PC-3 (cell line): ENCODE results near the gene SLC47A2. TPM values are rescaled to one million over a fixed set of nuclear protein-coding genes. Genes with fewer than 3 reads are reported as not detected.

Experiments
- ATAC-seq: fragments of 200-7000 bp; cut with Tn5 transposase; 2 replicates; pipeline ENCODE4 v1.9.1; 2020; ENCODE audit warnings: mild to moderate bottlenecking, moderate library complexity
- BruUV-seq: library from RNA; stranded (reverse); fragments of 400-500 nt; replicated peaks from 2 replicates; lab custom pipeline; 2021; lab: Mats Ljungman, UMichigan
- CTCF ChIA-PET: fragments of 300-600 bp; sonication (Branson Sonifier 250); formaldehyde crosslinking; loops from one replicate; lab custom pipeline; 2022; ENCODE audit warnings: antibody characterized with exemption; lab: Charles Lee
- POLR2A ChIA-PET: fragments of 300-600 bp; sonication (Branson Sonifier 250); formaldehyde crosslinking; loops from one replicate; lab custom pipeline; 2022; ENCODE audit warnings: antibody characterized with exemption; ENCODE audit not compliant: unreplicated experiment; lab: Charles Lee
- DNase-seq: peaks from one replicate; pipeline ENCODE4 v3.0.0-alpha.2; 2015
- H2AFZ ChIP-seq: fragments of 300-600 bp; sonication (generic); 2 replicates; pipeline ENCODE4 v1.6.0; 2016; ENCODE audit warnings: antibody characterized with exemption, low read length
- H3F3A ChIP-seq: fragments of 300-600 bp; sonication (generic); one replicate; pipeline ENCODE4 v1.6.0; 2017; ENCODE audit warnings: antibody characterized with exemption, low read length, control low read depth, mild to moderate bottlenecking; ENCODE audit not compliant: unreplicated experiment
- H3K27ac ChIP-seq: fragments of 300-600 bp; sonication (generic); 2 replicates; pipeline ENCODE4 v1.5.1; 2016; ENCODE audit warnings: mild to moderate bottlenecking, low read length
- H3K27me3 ChIP-seq: fragments of 300-600 bp; sonication (generic); 2 replicates; pipeline ENCODE4 v1.6.1; 2016; ENCODE audit warnings: low read length, mixed read lengths
- H3K36me3 ChIP-seq: fragments of 300-600 bp; sonication (generic); 2 replicates; pipeline ENCODE4 v1.6.1; 2016; ENCODE audit warnings: low read depth, mixed run types, low read length, mixed read lengths
- H3K4me1 ChIP-seq: fragments of 300-600 bp; sonication (generic); 2 replicates; pipeline ENCODE4 v1.5.1; 2016; ENCODE audit warnings: low read length; ENCODE audit not compliant: insufficient read depth
- H3K4me2 ChIP-seq: fragments of 300-600 bp; sonication (generic); 2 replicates; pipeline ENCODE4 v1.6.0; 2016; ENCODE audit warnings: low read length
- H3K4me3 ChIP-seq: fragments of 300-600 bp; sonication (generic); 2 replicates; pipeline ENCODE4 v1.5.1; 2016; ENCODE audit warnings: mild to moderate bottlenecking, low read length, mixed read lengths
- H3K79me2 ChIP-seq: fragments of 300-600 bp; sonication (generic); 2 replicates; pipeline ENCODE4 v1.6.1; 2017; ENCODE audit warnings: low read length, mixed read lengths
- H3K9ac ChIP-seq: fragments of 300-600 bp; sonication (generic); 2 replicates; pipeline ENCODE4 v1.6.0; 2016; ENCODE audit warnings: mild to moderate bottlenecking, low read length
- H3K9me2 ChIP-seq: fragments of 300-600 bp; sonication (generic); replicated peaks from 2 replicates; pipeline ENCODE4 v1.6.1; 2016; ENCODE audit warnings: mixed run types, low read length, mixed read lengths
- H3K9me3 ChIP-seq: fragments of 300-600 bp; sonication (generic); 2 replicates; pipeline ENCODE4 v1.6.1; 2016; ENCODE audit warnings: low read length, mixed read lengths
- H4K20me1 ChIP-seq: fragments of 300-600 bp; sonication (generic); 2 replicates; pipeline ENCODE4 v1.6.1; 2016; ENCODE audit warnings: low read length, mixed read lengths
- CTCF ChIP-seq: fragments of 300-600 bp; sonication (generic); conservative IDR thresholded peaks from 2 replicates; pipeline ENCODE4 v1.5.1; 2017; ENCODE audit warnings: antibody characterized with exemption, low read depth, mild to moderate bottlenecking, low read length
- EZH2 ChIP-seq: fragments of 300-600 bp; sonication (generic); IDR thresholded peaks from one replicate; pipeline ENCODE4 v1.6.1; 2017; ENCODE audit warnings: antibody characterized with exemption, mild to moderate bottlenecking, low read length; ENCODE audit not compliant: unreplicated experiment
- EZH2phosphoT487 ChIP-seq: fragments of 300-600 bp; sonication (generic); IDR thresholded peaks from 2 replicates; pipeline ENCODE4 v1.6.1; 2018; ENCODE audit warnings: mild to moderate bottlenecking, antibody characterized with exemption, low read length, borderline replicate concordance
- intact Hi-C: fragments of 100-400 bp; cut with micrococcal nuclease; formaldehyde crosslinking; loops from 2 replicates; pipeline ENCODE4 v1.9.0; 2023
- total RNA-seq: library from RNA; depleted of rRNA; stranded (reverse); fragments of >200 nt; gene quantifications from 2 replicates; pipeline ENCODE4 v1.2.3, GENCODE V29; 2014

The SLC47A2 gene
- total RNA-seq, 1 experiment from 2014 or later: not detected

GRCh38 chr17:19740933-19741332, 24.5 kb upstream of the SLC47A2 start:
- Histone ChIP-seq H3K4me3 (no peak overlapping the region), H3K36me3 (no peaks in the 10 kb centered on the region), H3K4me2 (no peak overlapping the region), H3K9me3 (no peaks in the 10 kb centered on the region), H2AFZ (no peak overlapping the region), H3K9ac (no peak overlapping the region), H3K4me1 (peaks cover 7% of the 10 kb centered on the region; the same call in 1 of the 2 replicates), H3K27me3 (no peaks in the 10 kb centered on the region), H4K20me1 (no peaks in the 10 kb centered on the region), H3K27ac (no peak overlapping the region), H3K79me2 (no peaks in the 10 kb centered on the region), H3K9me2 (no peaks in the 10 kb centered on the region), H3F3A (no peaks in the 10 kb centered on the region)
- no peak for DNase-seq
- intact Hi-C loops: no loop called here
- no peak for TF ChIP-seq CTCF
- BruUV-seq: no TSS peak
- POLR2A ChIA-PET: no interaction called here
- ATAC-seq: no peak
- CTCF ChIA-PET: no interaction called here

- no peaks in the 10 kb centered on the region for H3K36me3 ChIP-seq
- H3K9me2 ChIP-seq: no peaks in the 10 kb centered on the region
- H3K9ac ChIP-seq: no peak overlapping the region
- intact Hi-C loops: no loop called here
- H3K4me2 ChIP-seq: no peak overlapping the region
- no peaks in the 10 kb centered on the region for H3K27me3 ChIP-seq
- H2AFZ ChIP-seq: no peak overlapping the region
- no TSS peak for BruUV-seq
- DNase-seq (no peak), ATAC-seq (no peak)
- TF ChIP-seq CTCF: no peak
- no peak for TF ChIP-seq EZH2phosphoT487
- no peak for TF ChIP-seq EZH2
- H3F3A ChIP-seq: no peaks in the 10 kb centered on the region
- ChIA-PET POLR2A (no interaction called here), CTCF (no interaction called here)
- no peaks in the 10 kb centered on the region for H3K79me2 ChIP-seq
- no peak overlapping the region for H3K27ac ChIP-seq
- no peaks in the 10 kb centered on the region for H3K4me1 ChIP-seq
- no peaks in the 10 kb centered on the region for H3K9me3 ChIP-seq
- H4K20me1 ChIP-seq: no peaks in the 10 kb centered on the region
- H3K4me3 ChIP-seq: no peak overlapping the region
These were observed 23.1 kb upstream of the SLC47A2 start for GRCh38 chr17:19739241-19740201.

GRCh38 chr17:19738757-19739156, 22.4 kb upstream of the SLC47A2 start:
- H3K27me3 ChIP-seq: no peaks in the 10 kb centered on the region
- POLR2A ChIA-PET: no interaction called here
- no peaks in the 10 kb centered on the region for H3K79me2 ChIP-seq
- TF ChIP-seq EZH2 (no peak), EZH2phosphoT487 (no peak), CTCF (no peak)
- no TSS peak for BruUV-seq
- H4K20me1 ChIP-seq: no peaks in the 10 kb centered on the region
- H3K9me3 ChIP-seq: no peaks in the 10 kb centered on the region
- no peak overlapping the region for H3K4me2 ChIP-seq
- no peaks in the 10 kb centered on the region for H3K9me2 ChIP-seq
- no peak overlapping the region for H3K9ac ChIP-seq
- no peaks in the 10 kb centered on the region for H3F3A ChIP-seq
- CTCF ChIA-PET: no interaction called here
- ATAC-seq: no peak
- no peak overlapping the region for H3K4me3 ChIP-seq
- H3K4me1 ChIP-seq: no peaks in the 10 kb centered on the region
- DNase-seq: no peak
- H3K36me3 ChIP-seq: no peaks in the 10 kb centered on the region
- intact Hi-C loops: no loop called here
- H2AFZ ChIP-seq: no peak overlapping the region
- H3K27ac ChIP-seq: no peak overlapping the region
